Measurements from ENCODE around the gene ZSCAN32. TPM values are rescaled to one million over a fixed set of nuclear protein-coding genes. Genes with fewer than 3 reads are reported as not detected.

The ZSCAN32 gene
- 10 to 100 TPM in 2 of 4 donors, 1 to 10 TPM in 2; 8.2 to 16.4 (median 11.7) TPM for total RNA-seq

DNA sequence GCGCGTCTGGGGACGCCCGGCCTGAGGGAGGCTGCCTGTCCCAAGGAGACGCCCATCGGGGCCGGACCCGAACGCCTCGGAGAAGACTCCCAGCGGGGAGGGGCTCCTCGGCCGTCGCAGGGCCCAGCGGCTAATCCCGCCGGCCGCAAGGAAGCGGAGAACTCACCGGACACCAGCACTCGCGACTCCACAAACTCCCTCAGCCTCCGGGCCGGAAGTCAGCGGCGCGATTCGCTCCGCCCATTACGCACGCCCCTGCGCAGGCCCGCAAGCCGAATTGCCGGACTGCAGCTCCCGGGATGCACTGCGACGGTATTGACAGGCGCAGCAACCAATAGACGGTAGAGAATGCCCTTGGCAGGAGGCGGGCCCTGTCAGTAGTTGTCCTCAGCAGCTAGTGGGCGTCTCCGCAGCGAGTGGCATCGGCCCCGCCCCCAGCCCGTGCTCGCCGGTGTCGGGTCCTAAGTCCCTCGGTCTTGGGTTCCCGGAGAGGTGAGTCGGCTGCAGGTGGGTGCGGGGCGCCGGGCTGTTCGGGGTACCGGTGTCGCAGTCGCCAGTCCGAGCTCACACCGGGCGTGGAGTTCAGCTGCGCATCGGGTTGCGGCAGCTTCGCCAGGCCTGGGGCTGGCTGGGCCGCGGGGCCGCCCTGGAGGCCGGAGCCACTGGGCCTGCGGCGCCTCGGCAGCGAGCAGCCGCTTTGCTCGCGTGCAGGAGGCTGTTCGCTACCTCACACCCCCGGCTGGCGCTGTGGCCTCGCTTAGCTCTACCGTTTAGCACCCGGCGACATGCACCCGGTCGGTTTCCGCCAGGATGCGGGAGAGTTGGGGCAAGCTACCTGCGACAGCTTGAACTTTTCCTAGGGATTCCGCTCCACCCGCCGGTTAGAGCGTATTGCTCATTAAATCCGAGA, at the start of gene ZSCAN32, which contains the start of gene ZNF174:
TSS of gene ZSCAN32 (minus strand) at position 226 of the 910 bp plus-strand sequence. CDS start 3,447 bp downstream, outside the sequence.
TSS of gene ZNF174 (plus strand) at position 437 of the 910 bp plus-strand sequence. CDS start 790 bp downstream, outside the sequence.
- intact Hi-C loops (cut with DNase I; ENCODE audit: low total_unique reads), result loop anchor here (10.0 kb wide), 1 partner anchor 96 kb away; the partner anchor contains the start of genes TIGD7 and ZNF75A
- DNase-seq (ENCODE audit: low spot score in 2 of 2), result peak; percentile 99
- WGBS, 2 donors, result 0% methylated on average over 42 to 82 of the region's 95 CpGs
- peak within 1 kb of the TSS; percentile 82 for H3K4me3 ChIP-seq (ENCODE audit: low read depth, poor library complexity, severe bottlenecking)
- peak in 1 of 2 donors; percentile 12 for TF ChIP-seq POLR2A (IDR thresholded peaks at IDR 0.05)
- TF ChIP-seq, protein P1, sequence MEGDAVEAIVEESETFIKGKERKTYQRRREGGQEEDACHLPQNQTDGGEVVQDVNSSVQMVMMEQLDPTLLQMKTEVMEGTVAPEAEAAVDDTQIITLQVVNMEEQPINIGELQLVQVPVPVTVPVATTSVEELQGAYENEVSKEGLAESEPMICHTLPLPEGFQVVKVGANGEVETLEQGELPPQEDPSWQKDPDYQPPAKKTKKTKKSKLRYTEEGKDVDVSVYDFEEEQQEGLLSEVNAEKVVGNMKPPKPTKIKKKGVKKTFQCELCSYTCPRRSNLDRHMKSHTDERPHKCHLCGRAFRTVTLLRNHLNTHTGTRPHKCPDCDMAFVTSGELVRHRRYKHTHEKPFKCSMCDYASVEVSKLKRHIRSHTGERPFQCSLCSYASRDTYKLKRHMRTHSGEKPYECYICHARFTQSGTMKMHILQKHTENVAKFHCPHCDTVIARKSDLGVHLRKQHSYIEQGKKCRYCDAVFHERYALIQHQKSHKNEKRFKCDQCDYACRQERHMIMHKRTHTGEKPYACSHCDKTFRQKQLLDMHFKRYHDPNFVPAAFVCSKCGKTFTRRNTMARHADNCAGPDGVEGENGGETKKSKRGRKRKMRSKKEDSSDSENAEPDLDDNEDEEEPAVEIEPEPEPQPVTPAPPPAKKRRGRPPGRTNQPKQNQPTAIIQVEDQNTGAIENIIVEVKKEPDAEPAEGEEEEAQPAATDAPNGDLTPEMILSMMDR (IDR thresholded peaks at IDR 0.05), result no peak

DNA sequence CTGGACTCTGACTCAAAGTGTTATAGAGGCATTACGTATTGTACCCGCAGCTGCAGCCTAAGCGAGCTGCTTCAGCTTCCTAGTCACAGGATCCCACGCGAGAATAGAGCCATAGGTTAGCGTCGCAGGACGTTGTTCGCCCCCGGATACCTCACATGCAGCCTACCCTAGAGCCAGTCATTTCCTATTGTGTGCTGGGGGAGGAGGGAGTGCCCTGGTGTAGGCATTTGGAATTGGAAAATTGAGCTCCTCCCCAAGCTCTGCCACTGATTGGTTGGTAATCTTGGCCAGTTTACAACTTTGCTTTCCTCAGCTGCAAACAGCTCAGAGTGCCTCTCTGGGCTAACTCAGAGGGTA, 43.2 kb upstream of the ZSCAN32 start:
- no peak for DNase-seq (ENCODE audit: low spot score in 2 of 2)
- H3K4me3 ChIP-seq (ENCODE audit: low read depth, poor library complexity, severe bottlenecking), result peak overlapping the region; percentile 47
- intact Hi-C loops (cut with DNase I; ENCODE audit: low total_unique reads), result no loop called here
- 43 to 47% methylated on average over 10 of the region's 10 CpGs for WGBS, 2 donors
- TF ChIP-seq POLR2A (IDR thresholded peaks at IDR 0.05), result no peak
- TF ChIP-seq, protein P1 (IDR thresholded peaks at IDR 0.05), result no peak

DNA sequence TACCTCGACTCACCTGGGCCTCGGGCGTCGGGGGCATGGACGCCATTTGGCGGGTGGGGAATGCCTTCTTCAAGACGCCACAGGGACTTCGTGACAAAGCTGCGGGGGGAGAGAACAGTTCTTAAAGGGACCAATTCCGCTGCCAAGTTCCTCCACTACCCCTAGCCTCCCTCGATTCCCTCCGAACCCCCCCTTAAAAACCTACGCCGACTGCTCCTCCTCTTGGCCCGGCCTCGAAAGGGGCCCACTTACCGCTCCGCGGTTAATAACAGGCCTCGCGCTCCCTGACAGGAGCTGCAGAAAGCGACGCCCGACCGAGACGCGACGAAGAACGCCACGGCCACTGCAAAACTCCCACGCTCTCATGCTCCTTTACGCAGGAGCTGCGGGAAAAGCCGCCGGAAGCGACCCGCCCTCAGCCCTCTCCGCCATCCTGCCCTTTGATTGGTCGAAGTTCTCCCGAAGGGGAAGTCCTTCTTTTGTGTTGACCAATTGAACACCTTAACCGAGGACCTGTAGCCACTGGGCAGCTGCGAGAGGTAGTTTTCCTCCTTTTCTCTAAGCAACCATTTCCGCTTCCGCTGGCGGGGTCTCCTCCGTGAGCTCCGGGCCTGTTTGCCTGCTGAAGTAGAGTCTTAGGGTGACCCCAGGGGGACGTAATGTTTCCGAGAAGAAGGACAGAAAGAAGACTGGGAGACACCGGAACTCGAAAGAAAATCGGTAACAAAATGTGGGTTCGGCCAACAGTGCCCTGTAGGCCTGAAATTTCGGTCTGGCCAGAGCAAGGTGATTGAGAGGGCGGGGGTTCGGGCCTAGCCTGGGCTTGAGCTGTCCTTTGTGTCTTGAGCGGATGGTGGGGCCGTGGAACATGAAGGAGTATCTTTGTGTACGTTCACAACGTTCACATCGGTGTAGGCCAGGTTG, 42.6 kb upstream of the ZSCAN32 start, which contains the start of the genes NAA60 and ZNF597:
TSS of gene NAA60 (plus strand) at position 573 of the 924 bp plus-strand sequence. CDS start 32,548 bp downstream, outside the sequence.
TSS of gene ZNF597 (minus strand) at position 397 of the 924 bp plus-strand sequence. CDS start at position 46, 351 bp downstream.
- peak within 1 kb of the TSS; percentile 47 for H3K4me3 ChIP-seq (ENCODE audit: low read depth, poor library complexity, severe bottlenecking)
- DNase-seq (ENCODE audit: low spot score in 2 of 2), result peak; percentile 87 to 93
- WGBS, 2 donors, result 42 to 52% methylated on average over 59 to 61 of the region's 61 CpGs
- TF ChIP-seq, protein P1 (IDR thresholded peaks at IDR 0.05), result no peak
- TF ChIP-seq POLR2A (IDR thresholded peaks at IDR 0.05), result no peak
- intact Hi-C loops (cut with DNase I; ENCODE audit: low total_unique reads), result no loop called here

DNA sequence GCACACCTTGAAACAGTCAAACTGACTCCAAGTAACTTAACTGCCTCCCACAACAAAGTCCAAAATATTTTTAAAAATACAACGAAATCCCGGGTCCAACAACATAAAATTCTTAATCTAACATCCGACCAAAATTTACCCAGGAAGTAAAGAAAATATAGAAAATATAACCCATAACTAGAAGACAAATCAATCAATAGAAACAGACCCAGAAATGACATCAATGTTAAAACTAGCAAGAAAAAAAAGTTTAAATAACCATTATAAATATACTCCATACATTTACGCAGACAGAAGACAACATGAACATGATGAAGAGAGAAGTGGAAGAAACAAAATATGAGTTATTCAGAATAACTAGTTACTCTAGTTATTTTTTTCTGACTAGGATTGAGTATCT, 38.8 kb upstream of the ZSCAN32 start:
- WGBS, 2 donors, result 87 to 88% methylated on average over 4 of the region's 4 CpGs
- TF ChIP-seq POLR2A (IDR thresholded peaks at IDR 0.05), result no peak
- TF ChIP-seq, protein P1 (IDR thresholded peaks at IDR 0.05), result no peak
- no peak overlapping the region for H3K4me3 ChIP-seq (ENCODE audit: low read depth, poor library complexity, severe bottlenecking)
- intact Hi-C loops (cut with DNase I; ENCODE audit: low total_unique reads), result no loop called here
- DNase-seq (ENCODE audit: low spot score in 2 of 2), result no peak

DNA sequence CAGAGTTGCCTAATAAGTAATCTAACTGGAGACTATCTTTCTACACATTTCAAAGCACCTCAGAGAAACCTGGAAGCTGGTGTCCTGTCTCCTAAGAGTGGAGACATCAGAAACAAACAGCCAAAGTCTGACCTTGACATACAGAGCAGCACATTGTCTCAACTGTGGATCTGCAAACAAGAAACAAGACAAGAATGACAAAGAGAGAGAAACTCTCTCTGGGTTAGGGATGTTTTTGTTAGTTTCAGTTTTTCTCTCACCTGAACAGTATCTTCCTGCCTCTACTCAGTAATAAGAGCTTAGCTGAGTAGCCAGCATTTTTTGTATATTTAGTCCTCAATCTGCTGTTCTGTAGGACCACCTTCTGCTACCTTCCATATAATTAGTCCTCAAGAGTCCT, 33.6 kb upstream of the ZSCAN32 start:
- DNase-seq (ENCODE audit: low spot score in 2 of 2), result no peak
- TF ChIP-seq POLR2A (IDR thresholded peaks at IDR 0.05), result no peak
- TF ChIP-seq, protein P1 (IDR thresholded peaks at IDR 0.05), result no peak
- intact Hi-C loops (cut with DNase I; ENCODE audit: low total_unique reads), result no loop called here
- H3K4me3 ChIP-seq (ENCODE audit: low read depth, poor library complexity, severe bottlenecking), result no peak overlapping the region

Data from lower leg skin (tissue), 4 donors.